ENCODE results near the gene CASD1.

The CASD1 gene

DNA sequence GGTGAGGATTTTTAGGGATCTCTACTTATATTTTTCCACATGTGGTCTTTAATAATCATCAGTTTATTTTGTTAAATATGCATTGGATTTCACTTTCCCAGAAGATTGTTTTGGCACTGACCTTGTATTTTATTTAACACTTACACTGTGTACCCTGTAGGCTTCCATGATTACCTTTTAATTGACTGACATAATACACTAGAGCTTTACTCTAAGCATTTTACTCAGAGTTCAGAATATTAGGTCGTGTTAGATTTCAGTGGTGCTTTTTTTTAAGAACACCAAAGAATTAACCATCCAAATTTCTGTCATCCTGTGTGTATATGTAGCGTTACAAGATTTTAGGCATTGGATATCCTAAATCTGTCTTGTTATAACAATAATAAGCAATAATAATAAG is 23.1 kb downstream of the CASD1 start:
- no peak for DNase-seq (ENCODE audit: low read depth)
- TF ChIP-seq, protein P1, sequence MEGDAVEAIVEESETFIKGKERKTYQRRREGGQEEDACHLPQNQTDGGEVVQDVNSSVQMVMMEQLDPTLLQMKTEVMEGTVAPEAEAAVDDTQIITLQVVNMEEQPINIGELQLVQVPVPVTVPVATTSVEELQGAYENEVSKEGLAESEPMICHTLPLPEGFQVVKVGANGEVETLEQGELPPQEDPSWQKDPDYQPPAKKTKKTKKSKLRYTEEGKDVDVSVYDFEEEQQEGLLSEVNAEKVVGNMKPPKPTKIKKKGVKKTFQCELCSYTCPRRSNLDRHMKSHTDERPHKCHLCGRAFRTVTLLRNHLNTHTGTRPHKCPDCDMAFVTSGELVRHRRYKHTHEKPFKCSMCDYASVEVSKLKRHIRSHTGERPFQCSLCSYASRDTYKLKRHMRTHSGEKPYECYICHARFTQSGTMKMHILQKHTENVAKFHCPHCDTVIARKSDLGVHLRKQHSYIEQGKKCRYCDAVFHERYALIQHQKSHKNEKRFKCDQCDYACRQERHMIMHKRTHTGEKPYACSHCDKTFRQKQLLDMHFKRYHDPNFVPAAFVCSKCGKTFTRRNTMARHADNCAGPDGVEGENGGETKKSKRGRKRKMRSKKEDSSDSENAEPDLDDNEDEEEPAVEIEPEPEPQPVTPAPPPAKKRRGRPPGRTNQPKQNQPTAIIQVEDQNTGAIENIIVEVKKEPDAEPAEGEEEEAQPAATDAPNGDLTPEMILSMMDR (conservative IDR thresholded peaks at IDR 0.05; ENCODE audit: low read length), result no peak
- no peak overlapping the region for H3K4me3 ChIP-seq (ENCODE audit: low read length)

DNA sequence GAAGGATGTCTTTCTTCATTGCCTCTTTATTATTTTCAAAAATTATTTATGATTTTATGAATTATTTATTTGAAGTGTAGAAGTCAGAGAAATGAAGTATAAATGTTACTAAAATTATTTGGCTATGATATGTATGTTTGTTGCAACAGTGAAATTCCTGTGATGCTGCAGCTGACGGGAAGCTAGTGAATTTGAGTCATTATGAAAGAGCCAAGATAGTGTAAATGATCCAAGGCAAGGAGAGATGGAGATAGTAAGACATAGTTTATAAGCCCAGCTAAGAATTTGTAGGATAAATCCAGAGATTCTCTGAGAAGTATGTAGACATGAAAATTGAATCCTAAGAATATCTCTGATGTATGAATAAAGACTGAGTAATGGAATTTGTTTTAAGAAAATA is 30.8 kb downstream of the CASD1 start:
- TF ChIP-seq, protein P1 (conservative IDR thresholded peaks at IDR 0.05; ENCODE audit: low read length), result no peak
- no peak overlapping the region for H3K4me3 ChIP-seq (ENCODE audit: low read length)
- peak; percentile 25 for DNase-seq (ENCODE audit: low read depth)

DNA sequence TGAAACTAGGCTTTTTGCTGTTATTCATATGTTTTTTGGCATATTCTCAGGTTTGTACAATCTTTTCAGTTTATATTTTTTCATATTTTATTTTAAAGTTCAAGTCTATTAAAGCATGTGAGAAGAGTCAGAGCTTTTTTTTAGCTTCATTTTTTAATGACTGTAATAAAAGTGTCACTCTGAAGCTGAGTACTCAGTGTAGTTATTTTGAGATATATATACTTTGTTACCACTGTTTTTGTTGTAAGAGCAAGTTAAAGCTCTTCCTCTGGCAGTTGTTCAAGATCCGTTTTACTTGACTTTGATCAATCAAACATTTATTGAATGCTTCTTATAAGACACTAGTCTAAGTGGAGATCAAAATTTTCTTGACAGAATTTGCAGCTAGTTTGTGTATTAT is 37.5 kb downstream of the CASD1 start:
- H3K4me3 ChIP-seq (ENCODE audit: low read length), result no peak overlapping the region
- TF ChIP-seq, protein P1 (conservative IDR thresholded peaks at IDR 0.05; ENCODE audit: low read length), result no peak
- no peak for DNase-seq (ENCODE audit: low read depth)

DNA sequence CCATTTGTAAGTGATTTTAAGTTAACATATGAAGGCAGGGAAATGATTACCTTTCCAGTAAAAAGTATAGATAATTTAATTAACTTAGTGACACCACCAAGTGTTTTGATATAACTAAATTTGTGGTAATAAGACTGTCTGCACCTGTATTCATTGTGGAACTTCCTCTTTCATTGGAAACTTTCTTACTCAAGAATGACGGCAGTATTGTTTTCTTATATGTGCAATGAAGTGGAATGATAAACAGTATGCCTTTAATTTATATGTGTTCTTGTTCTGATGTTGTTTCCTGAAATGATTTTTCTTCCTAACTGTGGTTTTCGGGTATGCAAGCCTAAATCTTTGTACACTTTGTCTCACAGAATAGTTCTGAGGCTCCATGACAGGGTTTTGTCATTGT is 46.4 kb downstream of the CASD1 start:
- TF ChIP-seq, protein P1 (conservative IDR thresholded peaks at IDR 0.05; ENCODE audit: low read length), result no peak
- no peak overlapping the region for H3K4me3 ChIP-seq (ENCODE audit: low read length)
- DNase-seq (ENCODE audit: low read depth), result no peak

DNA sequence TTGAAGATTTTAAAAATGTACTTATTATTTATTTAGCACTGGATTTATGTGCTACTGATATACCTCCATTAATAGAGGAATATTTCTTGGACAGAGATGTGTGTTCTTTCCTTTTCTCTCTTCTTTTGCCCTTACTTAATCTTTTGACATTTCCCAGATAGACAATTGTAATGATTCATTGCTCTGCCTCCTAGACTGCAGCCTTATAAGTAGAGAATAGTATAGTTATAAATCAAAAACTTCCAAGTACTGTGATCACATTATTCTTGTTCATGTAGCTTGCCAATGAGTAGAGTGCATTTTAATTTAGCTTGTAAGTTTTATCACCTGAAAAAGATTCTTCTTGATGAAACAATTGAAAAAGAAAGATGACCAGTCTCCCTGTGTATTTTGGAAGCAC is 47.6 kb downstream of the CASD1 start:
- TF ChIP-seq, protein P1 (conservative IDR thresholded peaks at IDR 0.05; ENCODE audit: low read length), result no peak
- H3K4me3 ChIP-seq (ENCODE audit: low read length), result no peak overlapping the region
- DNase-seq (ENCODE audit: low read depth), result no peak

DNA sequence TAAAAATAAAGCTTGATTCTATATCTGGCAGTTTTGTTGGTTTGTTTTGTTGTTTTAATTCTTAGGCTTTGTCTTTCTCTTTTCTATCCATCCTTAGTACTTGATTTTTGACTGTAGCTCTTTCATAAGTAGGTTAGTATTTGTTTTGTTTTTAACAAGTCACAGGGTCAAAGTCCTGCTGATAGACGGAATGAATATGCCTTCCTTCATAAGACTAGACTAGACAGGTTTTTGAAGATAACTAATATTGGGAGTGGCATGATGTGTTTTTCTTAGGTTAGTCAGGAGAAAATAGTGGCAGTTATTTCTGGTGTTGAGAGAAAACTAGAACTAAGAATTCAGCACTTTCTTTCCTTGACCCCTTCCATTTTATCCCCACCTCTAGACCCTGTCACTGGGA is 50.4 kb downstream of the CASD1 start:
- DNase-seq (ENCODE audit: low read depth), result no peak
- H3K4me3 ChIP-seq (ENCODE audit: low read length), result no peak overlapping the region
- TF ChIP-seq, protein P1 (conservative IDR thresholded peaks at IDR 0.05; ENCODE audit: low read length), result no peak

DNA sequence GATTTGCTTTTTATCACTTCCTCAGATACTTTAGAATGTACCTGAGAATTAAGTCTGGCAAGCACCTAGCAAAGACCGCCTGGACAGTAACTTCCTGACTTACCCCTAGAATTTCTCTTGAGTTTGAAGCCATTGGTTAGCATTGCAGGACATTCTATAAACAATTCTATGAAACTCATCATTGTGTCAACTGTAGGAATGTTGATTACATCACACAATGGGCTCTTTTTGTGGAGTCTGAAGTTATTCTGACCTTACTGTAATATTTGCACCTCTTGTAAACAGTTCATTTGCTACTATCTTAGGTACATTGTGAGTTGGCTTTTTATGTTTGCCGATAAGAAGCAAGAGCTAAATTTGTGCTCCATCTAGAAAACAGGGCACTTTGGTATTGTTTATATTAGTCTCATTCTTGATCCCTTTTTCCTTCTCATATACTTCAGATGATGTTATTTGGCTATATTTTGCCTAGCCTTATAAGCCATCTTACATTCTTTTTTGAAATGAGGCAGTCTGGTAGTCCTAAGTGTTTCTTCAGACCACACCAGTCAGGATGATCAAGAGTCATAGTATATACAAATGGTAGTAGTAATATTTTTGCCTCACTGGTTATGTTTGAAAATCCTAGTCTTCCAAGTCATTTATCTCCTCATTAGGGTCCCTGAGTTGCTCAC is 52.4 kb downstream of the CASD1 start:
- TF ChIP-seq, protein P1 (conservative IDR thresholded peaks at IDR 0.05; ENCODE audit: low read length), result no peak

More for the DNA sequence above, 52.4 kb downstream of the CASD1 start:
- peak; percentile 31 for DNase-seq (ENCODE audit: low read depth)
- no peak overlapping the region for H3K4me3 ChIP-seq (ENCODE audit: low read length)
